ENCODE data around the gene ADAM23.

The ADAM23 gene

GRCh38 chr2:206610451-206610850 lies 167.1 kb downstream of the ADAM23 start:
- peaks cover 6% of the 10 kb centered on the region; the same call in 1 of the 2 replicates for H3K4me1 ChIP-seq (ENCODE audit: control insufficient read depth, insufficient read depth, low read length)
- H3K27me3 ChIP-seq (ENCODE audit: control insufficient read depth, insufficient read depth, low read length), result no peaks in the 10 kb centered on the region
- no peak overlapping the region for H3K9ac ChIP-seq (ENCODE audit: low read depth, low read length)
- no peaks in the 10 kb centered on the region for H3K9me3 ChIP-seq (ENCODE audit: control insufficient read depth, insufficient read depth, low read length)
- no peak overlapping the region for H3K4me3 ChIP-seq (ENCODE audit: low read depth, low read length)
- no peak overlapping the region for H3K27ac ChIP-seq (ENCODE audit: low read depth, low read length)
- no peaks in the 10 kb centered on the region for H3K36me3 ChIP-seq (ENCODE audit: control insufficient read depth, insufficient read depth, low read length)

- peaks cover 6% of the 10 kb centered on the region; the same call in 1 of the 2 replicates for H3K4me1 ChIP-seq (ENCODE audit: control insufficient read depth, insufficient read depth, low read length)
- no peaks in the 10 kb centered on the region for H3K36me3 ChIP-seq (ENCODE audit: control insufficient read depth, insufficient read depth, low read length)
- no peaks in the 10 kb centered on the region for H3K27me3 ChIP-seq (ENCODE audit: control insufficient read depth, insufficient read depth, low read length)
- H3K27ac ChIP-seq (ENCODE audit: low read depth, low read length), result no peak overlapping the region
- no peaks in the 10 kb centered on the region for H3K9me3 ChIP-seq (ENCODE audit: control insufficient read depth, insufficient read depth, low read length)
- no peak overlapping the region for H3K9ac ChIP-seq (ENCODE audit: low read depth, low read length)
- H3K4me3 ChIP-seq (ENCODE audit: low read depth, low read length), result no peak overlapping the region
Observed at GRCh38 chr2:206611191-206611590, 167.9 kb downstream of the ADAM23 start.

GRCh38 chr2:206611736-206612135 lies 168.4 kb downstream of the ADAM23 start:
- no peak overlapping the region for H3K4me3 ChIP-seq (ENCODE audit: low read depth, low read length)
- no peaks in the 10 kb centered on the region for H3K36me3 ChIP-seq (ENCODE audit: control insufficient read depth, insufficient read depth, low read length)
- no peaks in the 10 kb centered on the region for H3K27me3 ChIP-seq (ENCODE audit: control insufficient read depth, insufficient read depth, low read length)
- H3K27ac ChIP-seq (ENCODE audit: low read depth, low read length), result no peak overlapping the region
- H3K9me3 ChIP-seq (ENCODE audit: control insufficient read depth, insufficient read depth, low read length), result no peaks in the 10 kb centered on the region
- H3K4me1 ChIP-seq (ENCODE audit: control insufficient read depth, insufficient read depth, low read length), result peaks cover 6% of the 10 kb centered on the region; the same call in 1 of the 2 replicates
- no peak overlapping the region for H3K9ac ChIP-seq (ENCODE audit: low read depth, low read length)

- no peak overlapping the region for H3K4me3 ChIP-seq (ENCODE audit: low read depth, low read length)
- H3K27ac ChIP-seq (ENCODE audit: low read depth, low read length), result no peak overlapping the region
- no peaks in the 10 kb centered on the region for H3K36me3 ChIP-seq (ENCODE audit: control insufficient read depth, insufficient read depth, low read length)
- no peaks in the 10 kb centered on the region for H3K27me3 ChIP-seq (ENCODE audit: control insufficient read depth, insufficient read depth, low read length)
- H3K9ac ChIP-seq (ENCODE audit: low read depth, low read length), result no peak overlapping the region
- peaks cover 6% of the 10 kb centered on the region; the same call in 1 of the 2 replicates for H3K4me1 ChIP-seq (ENCODE audit: control insufficient read depth, insufficient read depth, low read length)
- H3K9me3 ChIP-seq (ENCODE audit: control insufficient read depth, insufficient read depth, low read length), result no peaks in the 10 kb centered on the region
Observed at GRCh38 chr2:206614811-206615210, 171.5 kb downstream of the ADAM23 start.

GRCh38 chr2:206615417-206616089 lies 172.2 kb downstream of the ADAM23 start:
- Histone ChIP-seq H3K4me3 (ENCODE audit: low read depth, low read length) (no peak overlapping the region), H3K27ac (ENCODE audit: low read depth, low read length) (no peak overlapping the region), H3K36me3 (ENCODE audit: control insufficient read depth, insufficient read depth, low read length) (no peaks in the 10 kb centered on the region), H3K9ac (ENCODE audit: low read depth, low read length) (no peak overlapping the region), H3K27me3 (ENCODE audit: control insufficient read depth, insufficient read depth, low read length) (no peaks in the 10 kb centered on the region), H3K9me3 (ENCODE audit: control insufficient read depth, insufficient read depth, low read length) (no peaks in the 10 kb centered on the region), H3K4me1 (ENCODE audit: control insufficient read depth, insufficient read depth, low read length) (peaks cover 6% of the 10 kb centered on the region; the same call in 1 of the 2 replicates)

GRCh38 chr2:206616151-206616550 lies 172.8 kb downstream of the ADAM23 start:
- Histone ChIP-seq H3K27me3 (ENCODE audit: control insufficient read depth, insufficient read depth, low read length) (no peaks in the 10 kb centered on the region), H3K9ac (ENCODE audit: low read depth, low read length) (no peak overlapping the region), H3K27ac (ENCODE audit: low read depth, low read length) (no peak overlapping the region), H3K4me3 (ENCODE audit: low read depth, low read length) (no peak overlapping the region), H3K9me3 (ENCODE audit: control insufficient read depth, insufficient read depth, low read length) (no peaks in the 10 kb centered on the region), H3K36me3 (ENCODE audit: control insufficient read depth, insufficient read depth, low read length) (no peaks in the 10 kb centered on the region), H3K4me1 (ENCODE audit: control insufficient read depth, insufficient read depth, low read length) (peaks cover 6% of the 10 kb centered on the region; the same call in 1 of the 2 replicates)

- Histone ChIP-seq H3K27me3 (ENCODE audit: control insufficient read depth, insufficient read depth, low read length) (no peaks in the 10 kb centered on the region), H3K4me1 (ENCODE audit: control insufficient read depth, insufficient read depth, low read length) (no peaks in the 10 kb centered on the region), H3K9me3 (ENCODE audit: control insufficient read depth, insufficient read depth, low read length) (no peaks in the 10 kb centered on the region), H3K27ac (ENCODE audit: low read depth, low read length) (no peak overlapping the region), H3K9ac (ENCODE audit: low read depth, low read length) (no peak overlapping the region), H3K36me3 (ENCODE audit: control insufficient read depth, insufficient read depth, low read length) (no peaks in the 10 kb centered on the region), H3K4me3 (ENCODE audit: low read depth, low read length) (no peak overlapping the region)
Observed at GRCh38 chr2:206619011-206619410, 175.7 kb downstream of the ADAM23 start.

- no peaks in the 10 kb centered on the region for H3K27me3 ChIP-seq (ENCODE audit: control insufficient read depth, insufficient read depth, low read length)
- H3K9ac ChIP-seq (ENCODE audit: low read depth, low read length), result no peak overlapping the region
- no peak overlapping the region for H3K4me3 ChIP-seq (ENCODE audit: low read depth, low read length)
- no peak overlapping the region for H3K27ac ChIP-seq (ENCODE audit: low read depth, low read length)
- H3K4me1 ChIP-seq (ENCODE audit: control insufficient read depth, insufficient read depth, low read length), result peaks cover 4% of the 10 kb centered on the region; the same call in 1 of the 2 replicates
- no peaks in the 10 kb centered on the region for H3K36me3 ChIP-seq (ENCODE audit: control insufficient read depth, insufficient read depth, low read length)
- no peaks in the 10 kb centered on the region for H3K9me3 ChIP-seq (ENCODE audit: control insufficient read depth, insufficient read depth, low read length)
Observed at GRCh38 chr2:206626108-206626507, 182.8 kb downstream of the ADAM23 start.

- H3K9ac ChIP-seq (ENCODE audit: low read depth, low read length), result no peak overlapping the region
Observed at GRCh38 chr2:206627632-206628031, 184.3 kb downstream of the ADAM23 start.

GRCh38 chr2:206631340-206631739 lies 188.0 kb downstream of the ADAM23 start:
- no peaks in the 10 kb centered on the region for H3K36me3 ChIP-seq (ENCODE audit: control insufficient read depth, insufficient read depth, low read length)
- no peaks in the 10 kb centered on the region for H3K9me3 ChIP-seq (ENCODE audit: control insufficient read depth, insufficient read depth, low read length)
- no peak overlapping the region for H3K27ac ChIP-seq (ENCODE audit: low read depth, low read length)
- no peaks in the 10 kb centered on the region for H3K27me3 ChIP-seq (ENCODE audit: control insufficient read depth, insufficient read depth, low read length)
- H3K4me3 ChIP-seq (ENCODE audit: low read depth, low read length), result no peak overlapping the region
- no peaks in the 10 kb centered on the region; the same call in 1 of the 2 replicates for H3K4me1 ChIP-seq (ENCODE audit: control insufficient read depth, insufficient read depth, low read length)
- H3K9ac ChIP-seq (ENCODE audit: low read depth, low read length), result no peak overlapping the region

More at GRCh38 chr2:206627632-206628031, 184.3 kb downstream of the ADAM23 start:
- Histone ChIP-seq H3K27me3 (ENCODE audit: control insufficient read depth, insufficient read depth, low read length) (no peaks in the 10 kb centered on the region), H3K36me3 (ENCODE audit: control insufficient read depth, insufficient read depth, low read length) (no peaks in the 10 kb centered on the region), H3K9me3 (ENCODE audit: control insufficient read depth, insufficient read depth, low read length) (no peaks in the 10 kb centered on the region), H3K27ac (ENCODE audit: low read depth, low read length) (no peak overlapping the region), H3K4me3 (ENCODE audit: low read depth, low read length) (no peak overlapping the region), H3K4me1 (ENCODE audit: control insufficient read depth, insufficient read depth, low read length) (peaks cover 4% of the 10 kb centered on the region; the same call in 1 of the 2 replicates)

- Histone ChIP-seq H3K4me1 (ENCODE audit: control insufficient read depth, insufficient read depth, low read length) (no peaks in the 10 kb centered on the region), H3K4me3 (ENCODE audit: low read depth, low read length) (no peak overlapping the region), H3K27ac (ENCODE audit: low read depth, low read length) (no peak overlapping the region), H3K36me3 (ENCODE audit: control insufficient read depth, insufficient read depth, low read length) (no peaks in the 10 kb centered on the region), H3K9me3 (ENCODE audit: control insufficient read depth, insufficient read depth, low read length) (no peaks in the 10 kb centered on the region), H3K27me3 (ENCODE audit: control insufficient read depth, insufficient read depth, low read length) (peaks cover 19% of the 10 kb centered on the region), H3K9ac (ENCODE audit: low read depth, low read length) (no peak overlapping the region)
Observed at GRCh38 chr2:206635015-206635414, 191.7 kb downstream of the ADAM23 start.

All from HUES48 (cell line).